Heart left ventricle (tissue), 16 donors: ENCODE data around the gene CEP164. TPM values are rescaled to one million over a fixed set of nuclear protein-coding genes. Genes with fewer than 3 reads are reported as not detected.

Source experiments
- ATAC-seq, 4 donors: fragments of 200-7000 bp; cut with Tn5 transposase; one replicate each; pipeline ENCODE4 v1.9.1; 2020 to 2022; ENCODE audit warnings: moderate library complexity in 4 of 4, mild to moderate bottlenecking in 3 of 4, moderate number of reproducible peaks in 1 of 4
- DNase-seq, 5 donors: peaks; one replicate each; pipeline ENCODE4 v3.0.0-alpha.2; 2020
- H3K27ac ChIP-seq, 12 donors: fragments of 200-600 bp; sonication (generic) in 4 of 12; one replicate each; pipeline versions ENCODE4 v1.5.0 to v1.8.0; 2016 to 2022; ENCODE audit warnings: mild to moderate bottlenecking in 2 of 12
- H3K27me3 ChIP-seq, 9 donors: fragments of 200-600 bp; sonication (generic) in 2 of 9; one replicate each; pipeline versions ENCODE4 v1.5.1 to v1.8.0; 2016 to 2022; ENCODE audit warnings: mild to moderate bottlenecking in 3 of 9
- H3K36me3 ChIP-seq, 9 donors: fragments of 200-600 bp; sonication (generic) in 2 of 9; one replicate each; pipeline versions ENCODE4 v1.5.0 to v1.8.0; 2018 to 2022; ENCODE audit warnings: mild to moderate bottlenecking in 2 of 9
- H3K4me1 ChIP-seq, 12 donors: fragments of 200-600 bp; sonication (generic) in 4 of 12; one replicate each; pipeline versions ENCODE4 v1.5.0 to v1.8.0; 2016 to 2022; ENCODE audit warnings: mild to moderate bottlenecking in 3 of 12
- H3K4me3 ChIP-seq, 12 donors: fragments of 200-600 bp; sonication (generic) in 4 of 12; one replicate each; pipeline versions ENCODE4 v1.5.0 to v1.8.0; 2017 to 2022; ENCODE audit warnings: mild to moderate bottlenecking in 9 of 12, moderate library complexity in 4 of 12
- H3K9me3 ChIP-seq, 12 donors: fragments of 200-600 bp; sonication (generic) in 4 of 12; one replicate each; pipeline versions ENCODE4 v1.5.0 to v1.8.0; 2016 to 2022; ENCODE audit warnings: mild to moderate bottlenecking in 1 of 12
- POLR2A ChIP-seq, 2 donors: fragments of 450-650 bp; IDR thresholded peaks; one replicate each; pipeline ENCODE4 v1.6.1; 2017; ENCODE audit warnings: antibody characterized with exemption in 2 of 2, mild to moderate bottlenecking in 2 of 2, moderate library complexity in 2 of 2
- WGBS, 4 donors: extraction: QIAGEN DNeasy Blood & Tissue Kit in 2 of 4; methylation state at CpG; one replicate each; pipeline versions ENCODE4 v1.1.5 to v1.1.7; 2013 to 2018; 5-methylcytosine and 5-hydroxymethylcytosine counted together
- intact Hi-C, 10 donors: fragments of 100-400 bp; cut with DNase I; formaldehyde crosslinking; loops; one replicate each; pipeline versions ENCODE4 v1.11.1 to v1.14.2; 2022
- polyA plus RNA-seq, 2 donors: library from polyadenylated mRNA; stranded (reverse); fragments of 200-250 nt; gene quantifications; one replicate each; pipeline ENCODE4 v1.2.3, GENCODE V29; 2013
- total RNA-seq, 9 donors: library from RNA; depleted of rRNA in 2 of 9; stranded (reverse); fragments of >200 nt in 2 of 9; fragmentation: NEBNext Ultra II Directional in 3 of 9; extraction: Animal tissue kit (Norgen Biotek cat#: 25700) in 3 of 9; gene quantifications; one replicate each; pipeline versions ENCODE4 v1.1.0 to v1.2.4, GENCODE V29; 2016 to 2023
- TF ChIP-seq, protein P1 (sequence below), 12 donors: fragments of 200-600 bp; sonication (generic) in 4 of 12; IDR thresholded peaks; one replicate each; pipeline versions ENCODE4 v1.5.0 to v1.8.0; 2018 to 2022; ENCODE audit warnings: antibody characterized with exemption in 12 of 12, mild to moderate bottlenecking in 5 of 12
- donor health status: ischemic (EF 13 %, LVEDD 7.1; RV severe dilation, severe dysfunction).
- donor health status: healthy with polysubstance abuse.
- donor health status: DM: no; HTN: yes; CAD: no.
- donor health status: DM: no; HTN: no; CAD: no.
- donor health status: ischemic (EF 25% LVEDD 6.9; RV normal size, moderate dysfunction).
- donor health status: ischemic (EF 25% LVEDD 5.7; RV mildly dilated, moderate dysfunction).
- donor health status: healthy.
- donor health status: DM: yes; HTN: yes; CAD: no.
- donor health status: ischemic (EF 35%, LVEDD 5.7; RV mildly dilated, moderate dysfunction).
- donor health status: nonischemic (EF 11% LVEDD 7.7; RV severe dilation, severe dysfunction).
- donor health status: DM: yes; HTN: yes; CAD: no.
- donor health status: PGD.
- donor health status: ischemic (EF 29% LVEDD 5.4; RV normal size, mild dysfunction).
- donor health status: nonischemic (EF 23%, LVEDD 6.1; RV moderate dilation, normal function).

Gene CEP164
- total and polyA plus RNA-seq, 11 donors: 2.6 to 15.4 (median 6.6) TPM

DNA sequence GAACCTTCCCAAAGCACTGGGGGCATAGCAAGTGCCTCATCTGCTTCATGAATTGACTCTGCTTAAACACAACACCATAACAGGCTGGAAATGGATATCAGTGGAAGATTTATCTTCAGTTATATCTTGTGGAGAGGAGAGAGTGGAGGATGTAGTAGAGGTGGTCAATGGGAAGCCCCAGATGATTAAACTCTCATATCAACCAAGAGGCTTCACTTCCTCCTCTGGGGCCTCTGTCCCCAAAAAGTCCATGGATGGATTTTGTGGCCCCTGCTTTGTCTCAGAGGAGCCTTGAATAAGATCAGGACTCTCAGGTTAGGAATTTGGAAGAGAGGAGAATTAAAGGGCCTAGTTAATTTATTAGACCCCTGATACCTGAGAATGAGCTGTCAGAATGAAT is 106.1 kb downstream of the CEP164 start:
- Histone ChIP-seq H3K4me3 (no peak overlapping the region), H3K9me3 (no peaks in the 10 kb centered on the region), H3K27me3 (no peaks in the 10 kb centered on the region), H3K36me3 (peaks cover 0 to 42% (median 0%) of the 10 kb centered on the region in 9 donors), H3K27ac (no peak overlapping the region), H3K4me1 (no peaks in the 10 kb centered on the region)
- DNase-seq: no peak
- ATAC-seq: no peak
- intact Hi-C loops: loop anchor here in 2 of 10 donors (5.0 to 10.0 kb wide), 3 partner anchors 384 to 621 kb away; no protein-coding TSS in a partner anchor
- TF ChIP-seq POLR2A (IDR thresholded peaks at IDR 0.05): no peak
- TF ChIP-seq, protein P1, sequence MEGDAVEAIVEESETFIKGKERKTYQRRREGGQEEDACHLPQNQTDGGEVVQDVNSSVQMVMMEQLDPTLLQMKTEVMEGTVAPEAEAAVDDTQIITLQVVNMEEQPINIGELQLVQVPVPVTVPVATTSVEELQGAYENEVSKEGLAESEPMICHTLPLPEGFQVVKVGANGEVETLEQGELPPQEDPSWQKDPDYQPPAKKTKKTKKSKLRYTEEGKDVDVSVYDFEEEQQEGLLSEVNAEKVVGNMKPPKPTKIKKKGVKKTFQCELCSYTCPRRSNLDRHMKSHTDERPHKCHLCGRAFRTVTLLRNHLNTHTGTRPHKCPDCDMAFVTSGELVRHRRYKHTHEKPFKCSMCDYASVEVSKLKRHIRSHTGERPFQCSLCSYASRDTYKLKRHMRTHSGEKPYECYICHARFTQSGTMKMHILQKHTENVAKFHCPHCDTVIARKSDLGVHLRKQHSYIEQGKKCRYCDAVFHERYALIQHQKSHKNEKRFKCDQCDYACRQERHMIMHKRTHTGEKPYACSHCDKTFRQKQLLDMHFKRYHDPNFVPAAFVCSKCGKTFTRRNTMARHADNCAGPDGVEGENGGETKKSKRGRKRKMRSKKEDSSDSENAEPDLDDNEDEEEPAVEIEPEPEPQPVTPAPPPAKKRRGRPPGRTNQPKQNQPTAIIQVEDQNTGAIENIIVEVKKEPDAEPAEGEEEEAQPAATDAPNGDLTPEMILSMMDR (IDR thresholded peaks at IDR 0.05): no peak

- ATAC-seq (no peak), DNase-seq (no peak)
- Histone ChIP-seq H3K4me3 (no peak overlapping the region), H3K4me1 (no peaks in the 10 kb centered on the region), H3K27ac (no peak overlapping the region), H3K36me3 (peaks cover 0 to 42% (median 0%) of the 10 kb centered on the region in 9 donors), H3K9me3 (no peaks in the 10 kb centered on the region), H3K27me3 (no peaks in the 10 kb centered on the region)
- intact Hi-C loops: loop anchor here in 2 of 10 donors (5.0 to 10.0 kb wide), 3 partner anchors 383 to 620 kb away; no protein-coding TSS in a partner anchor
- WGBS, 4 donors: 94 to 100% (median 97%) methylated on average over 1 of the region's 1 CpG
- TF ChIP-seq, protein P1 (IDR thresholded peaks at IDR 0.05): no peak
- no peak for TF ChIP-seq POLR2A (IDR thresholded peaks at IDR 0.05)
Observed at GRCh38 chr11:117434481-117434880, 106.8 kb downstream of the CEP164 start.

- 66 to 76% (median 73%) methylated on average over 6 of the region's 6 CpGs for WGBS, 4 donors
- Histone ChIP-seq H3K36me3 (peaks cover 0 to 40% (median 0%) of the 10 kb centered on the region in 9 donors), H3K4me3 (no peak overlapping the region), H3K27ac (no peak overlapping the region), H3K4me1 (no peaks in the 10 kb centered on the region), H3K9me3 (no peaks in the 10 kb centered on the region), H3K27me3 (no peaks in the 10 kb centered on the region)
- DNase-seq: no peak
- intact Hi-C loops: loop anchor here in 2 of 10 donors (10.0 kb wide), 2 partner anchors 519 to 619 kb away; no protein-coding TSS in a partner anchor
- TF ChIP-seq, protein P1 (IDR thresholded peaks at IDR 0.05): no peak
- no peak for TF ChIP-seq POLR2A (IDR thresholded peaks at IDR 0.05)
- no peak for ATAC-seq
Observed at GRCh38 chr11:117435326-117435725, 107.7 kb downstream of the CEP164 start.

GRCh38 chr11:117437041-117437790 is 109.6 kb downstream of the CEP164 start:
- H3K9me3 ChIP-seq: no peaks in the 10 kb centered on the region
- no peaks in the 10 kb centered on the region for H3K27me3 ChIP-seq
- H3K27ac ChIP-seq: no peak overlapping the region
- TF ChIP-seq POLR2A (IDR thresholded peaks at IDR 0.05): no peak
- TF ChIP-seq, protein P1 (IDR thresholded peaks at IDR 0.05): no peak
- WGBS, 4 donors: 89 to 93% (median 91%) methylated on average over 23 of the region's 23 CpGs
- H3K4me3 ChIP-seq: no peak overlapping the region
- DNase-seq: no peak
- intact Hi-C loops: loop anchor here in 2 of 10 donors (10.0 kb wide), 2 partner anchors 518 to 618 kb away; no protein-coding TSS in a partner anchor
- no peak for ATAC-seq
- peaks cover 0 to 29% (median 0%) of the 10 kb centered on the region in 9 donors for H3K36me3 ChIP-seq
- no peaks in the 10 kb centered on the region for H3K4me1 ChIP-seq
